ENCODE data around the gene HGFAC.

The HGFAC gene

DNA sequence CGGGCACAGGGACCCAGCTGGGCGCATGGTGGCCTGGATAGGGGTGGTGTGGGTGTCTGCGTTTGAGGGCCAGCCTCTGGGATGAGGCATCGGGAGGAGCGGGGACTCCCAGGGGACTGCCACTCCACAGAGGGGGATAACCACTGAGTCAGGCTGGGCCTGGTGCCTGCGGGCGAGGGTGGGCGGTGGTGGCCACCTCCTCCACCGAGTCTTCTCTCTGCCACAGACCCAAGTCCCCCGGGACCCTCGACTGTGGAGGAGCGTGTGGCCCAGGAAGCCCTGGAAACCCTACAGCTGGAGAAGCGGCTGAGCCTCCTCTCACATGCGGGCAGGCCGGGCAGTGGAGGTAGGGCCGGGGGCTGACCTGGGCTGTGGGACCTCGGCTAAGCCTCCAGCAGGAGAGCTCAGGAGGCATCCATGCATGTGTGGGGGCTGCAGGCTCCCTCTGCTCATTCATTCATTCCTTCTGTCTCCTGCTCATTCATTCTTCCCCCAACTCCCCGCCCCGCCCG lies 47.7 kb downstream of the HGFAC start:
- no peak overlapping the region for H3K4me2 ChIP-seq (ENCODE audit: low read length, poor library complexity, severe bottlenecking)
- H3K18ac ChIP-seq (ENCODE audit: low read depth in 1 of 2, low read length in 2 of 2), result no peak overlapping the region
- peaks cover 63% of the 10 kb centered on the region for H3K4me1 ChIP-seq (ENCODE audit: control insufficient read depth, insufficient read depth, low read depth, low read length)
- no peak overlapping the region for H4K91ac ChIP-seq (ENCODE audit: low read length)
- H4K8ac ChIP-seq (ENCODE audit: low read length), result peak overlapping the region; percentile 20
- no peak overlapping the region for H2BK15ac ChIP-seq (ENCODE audit: low read depth, poor library complexity, severe bottlenecking)
- H3K4me3 ChIP-seq (ENCODE audit: insufficient read depth in 1 of 2, low read depth in 1 of 2, low read length in 2 of 2), result peak overlapping the region in 1 of 2 experiments; percentile 16
- H3K79me1 ChIP-seq (replicated peaks; ENCODE audit: low read length, poor library complexity, severe bottlenecking), result no peaks in the 10 kb centered on the region
- no peak overlapping the region for H2BK5ac ChIP-seq (ENCODE audit: low read depth, low read length, poor library complexity, severe bottlenecking)
- no peak overlapping the region for H2BK12ac ChIP-seq (ENCODE audit: low read length in 2 of 2)
- no peak overlapping the region for H2AFZ ChIP-seq (ENCODE audit: low read depth, low read length)
- no peak overlapping the region for H3K4ac ChIP-seq (ENCODE audit: low read depth in 1 of 2, low read length in 2 of 2)
- H3K9me3 ChIP-seq (ENCODE audit: control insufficient read depth, low read length), result no peaks in the 10 kb centered on the region
- WGBS, result 61% methylated on average over 20 of the region's 20 CpGs
- H2BK120ac ChIP-seq (ENCODE audit: low read depth, low read length), result no peak overlapping the region
- no peak overlapping the region for H3K23ac ChIP-seq (ENCODE audit: low read length in 2 of 2)
- H2AK5ac ChIP-seq (ENCODE audit: low read length, severe bottlenecking), result no peak overlapping the region
- no peak overlapping the region for H3K14ac ChIP-seq (ENCODE audit: low read length in 2 of 2)
- H3K27me3 ChIP-seq (ENCODE audit: control insufficient read depth in 1 of 2, insufficient read depth in 1 of 2, low read length in 2 of 2), result peaks cover 13 to 92% of the 10 kb centered on the region in 2 experiments
- no peak overlapping the region for H3K27ac ChIP-seq (ENCODE audit: low read length, poor library complexity, severe bottlenecking)
- H3K36me3 ChIP-seq (ENCODE audit: control insufficient read depth in 1 of 2, insufficient read depth in 2 of 2, low read depth in 1 of 2, low read length in 2 of 2), result peaks cover 0 to 13% of the 10 kb centered on the region in 2 experiments
- no peak for DNase-seq
- H3K9ac ChIP-seq (ENCODE audit: low read length), result no peak overlapping the region

DNA sequence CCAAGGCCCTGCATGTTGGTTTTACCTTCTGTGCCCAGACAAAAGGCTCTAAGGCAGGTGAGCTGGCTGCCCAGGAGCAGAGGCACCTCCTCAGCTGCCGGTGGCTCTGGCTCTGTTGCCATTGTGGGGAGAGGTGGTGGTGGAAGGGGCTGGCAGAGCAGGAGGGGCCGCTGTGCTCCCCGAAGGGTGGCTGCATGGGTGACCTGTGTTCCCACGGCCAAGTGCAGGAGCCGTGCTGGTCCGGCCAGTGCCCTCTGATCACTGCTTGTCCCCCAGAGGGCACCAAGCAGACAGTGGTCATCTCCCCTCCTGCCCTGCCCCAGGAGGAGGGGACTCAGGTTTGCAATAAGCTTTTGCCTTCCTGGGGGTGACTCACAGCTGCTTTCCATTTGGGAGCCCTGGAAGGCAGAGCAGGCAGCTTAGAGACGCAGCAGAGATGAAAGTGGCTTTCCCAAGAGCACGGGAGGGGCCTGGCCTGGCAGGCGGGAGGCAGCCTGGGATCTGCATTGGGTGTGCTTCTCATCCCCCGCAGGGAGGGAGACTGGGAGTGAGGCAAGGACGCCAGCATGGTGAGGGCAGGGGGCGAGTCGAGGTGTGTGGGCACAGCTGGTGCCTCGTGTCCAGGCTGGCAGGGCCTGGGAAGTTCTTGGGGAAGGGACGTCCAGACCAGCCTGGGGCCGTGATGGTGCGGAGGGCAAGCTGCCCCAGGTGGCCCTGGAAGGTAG lies 50.1 kb downstream of the HGFAC start:
- Histone ChIP-seq H3K27me3 (ENCODE audit: control insufficient read depth in 1 of 2, insufficient read depth in 1 of 2, low read length in 2 of 2) (peaks cover 19 to 92% of the 10 kb centered on the region in 2 experiments), H2BK15ac (ENCODE audit: low read depth, poor library complexity, severe bottlenecking) (no peak overlapping the region), H3K9me3 (ENCODE audit: control insufficient read depth, low read length) (no peaks in the 10 kb centered on the region), H3K23ac (ENCODE audit: low read length in 2 of 2) (no peak overlapping the region), H2AK5ac (ENCODE audit: low read length, severe bottlenecking) (no peak overlapping the region), H3K36me3 (ENCODE audit: control insufficient read depth in 1 of 2, insufficient read depth in 2 of 2, low read depth in 1 of 2, low read length in 2 of 2) (peaks cover 0 to 21% of the 10 kb centered on the region in 2 experiments), H3K4me3 (ENCODE audit: insufficient read depth in 1 of 2, low read depth in 1 of 2, low read length in 2 of 2) (no peak overlapping the region), H3K27ac (ENCODE audit: low read length, poor library complexity, severe bottlenecking) (no peak overlapping the region), H3K4me1 (ENCODE audit: control insufficient read depth, insufficient read depth, low read depth, low read length) (peaks cover 52% of the 10 kb centered on the region), H2AFZ (ENCODE audit: low read depth, low read length) (no peak overlapping the region), H3K4me2 (ENCODE audit: low read length, poor library complexity, severe bottlenecking) (no peak overlapping the region), H3K4ac (ENCODE audit: low read depth in 1 of 2, low read length in 2 of 2) (no peak overlapping the region), H3K9ac (ENCODE audit: low read length) (no peak overlapping the region), H2BK12ac (ENCODE audit: low read length in 2 of 2) (no peak overlapping the region), H3K18ac (ENCODE audit: low read depth in 1 of 2, low read length in 2 of 2) (no peak overlapping the region), H2BK120ac (ENCODE audit: low read depth, low read length) (no peak overlapping the region), H3K14ac (ENCODE audit: low read length in 2 of 2) (no peak overlapping the region), H3K79me1 (replicated peaks; ENCODE audit: low read length, poor library complexity, severe bottlenecking) (no peaks in the 10 kb centered on the region), H2BK5ac (ENCODE audit: low read depth, low read length, poor library complexity, severe bottlenecking) (no peak overlapping the region), H4K8ac (ENCODE audit: low read length) (no peak overlapping the region), H4K91ac (ENCODE audit: low read length) (peak overlapping the region; percentile 70)
- WGBS, result 72% methylated on average over 17 of the region's 17 CpGs
- DNase-seq, result peak; percentile 51

DNA sequence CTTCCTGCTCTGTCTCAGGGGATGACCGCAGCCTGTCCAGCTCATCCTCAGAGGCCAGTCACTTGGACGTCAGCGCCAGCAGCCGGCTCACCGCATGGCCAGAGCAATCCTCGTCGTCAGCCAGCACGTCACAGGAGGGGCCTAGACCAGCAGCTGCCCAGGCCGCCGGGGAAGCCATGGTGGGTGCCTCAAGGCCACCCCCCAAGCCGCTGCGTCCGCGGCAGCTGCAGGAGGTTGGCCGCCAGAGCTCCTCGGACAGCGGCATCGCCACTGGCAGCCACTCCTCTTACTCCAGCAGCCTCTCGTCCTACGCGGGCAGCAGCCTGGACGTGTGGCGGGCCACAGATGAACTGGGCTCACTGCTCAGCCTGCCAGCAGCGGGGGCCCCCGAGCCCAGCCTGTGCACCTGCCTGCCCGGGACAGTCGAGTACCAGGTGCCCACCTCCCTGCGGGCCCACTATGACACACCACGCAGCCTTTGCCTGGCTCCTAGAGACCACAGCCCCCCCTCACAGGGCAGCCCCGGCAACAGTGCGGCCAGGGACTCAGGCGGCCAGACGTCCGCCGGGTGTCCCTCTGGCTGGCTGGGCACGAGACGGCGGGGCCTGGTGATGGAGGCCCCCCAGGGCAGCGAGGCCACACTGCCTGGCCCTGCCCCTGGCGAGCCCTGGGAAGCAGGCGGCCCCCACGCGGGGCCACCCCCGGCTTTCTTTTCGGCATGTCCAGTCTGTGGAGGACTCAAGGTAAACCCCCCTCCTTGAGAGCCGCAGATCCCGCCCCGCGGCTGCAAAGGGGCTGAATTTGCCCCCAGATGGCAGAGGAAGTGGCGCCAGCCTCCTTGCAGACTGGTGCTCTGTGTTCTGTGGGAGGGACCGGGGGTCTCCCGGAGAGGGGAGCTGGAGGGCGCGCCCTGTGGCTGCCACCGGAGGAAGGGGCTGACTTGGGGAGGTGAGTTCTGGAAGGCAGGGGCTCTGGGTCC lies 51.3 kb downstream of the HGFAC start:
- 95% methylated on average over 52 of the region's 55 CpGs for WGBS
- peak overlapping the region; percentile 47 for H4K91ac ChIP-seq (ENCODE audit: low read length)
- no peak overlapping the region for H3K9ac ChIP-seq (ENCODE audit: low read length)
- no peak overlapping the region for H4K8ac ChIP-seq (ENCODE audit: low read length)
- peaks cover 19 to 80% of the 10 kb centered on the region in 2 experiments for H3K27me3 ChIP-seq (ENCODE audit: control insufficient read depth in 1 of 2, insufficient read depth in 1 of 2, low read length in 2 of 2)
- H3K4me1 ChIP-seq (ENCODE audit: control insufficient read depth, insufficient read depth, low read depth, low read length), result peaks cover 43% of the 10 kb centered on the region
- peak overlapping the region in 1 of 2 experiments; percentile 15 for H3K14ac ChIP-seq (ENCODE audit: low read length in 2 of 2)
- no peak overlapping the region for H2AK5ac ChIP-seq (ENCODE audit: low read length, severe bottlenecking)
- peaks cover 0 to 30% of the 10 kb centered on the region in 2 experiments for H3K36me3 ChIP-seq (ENCODE audit: control insufficient read depth in 1 of 2, insufficient read depth in 2 of 2, low read depth in 1 of 2, low read length in 2 of 2)
- H3K18ac ChIP-seq (ENCODE audit: low read depth in 1 of 2, low read length in 2 of 2), result no peak overlapping the region
- no peak overlapping the region for H2AFZ ChIP-seq (ENCODE audit: low read depth, low read length)
- H3K79me1 ChIP-seq (replicated peaks; ENCODE audit: low read length, poor library complexity, severe bottlenecking), result no peaks in the 10 kb centered on the region
- no peak overlapping the region for H3K4me2 ChIP-seq (ENCODE audit: low read length, poor library complexity, severe bottlenecking)
- no peak overlapping the region for H2BK12ac ChIP-seq (ENCODE audit: low read length in 2 of 2)
- no peak overlapping the region for H2BK120ac ChIP-seq (ENCODE audit: low read depth, low read length)
- no peak overlapping the region for H3K27ac ChIP-seq (ENCODE audit: low read length, poor library complexity, severe bottlenecking)
- no peak overlapping the region for H2BK15ac ChIP-seq (ENCODE audit: low read depth, poor library complexity, severe bottlenecking)
- no peak overlapping the region for H3K4ac ChIP-seq (ENCODE audit: low read depth in 1 of 2, low read length in 2 of 2)
- H3K23ac ChIP-seq (ENCODE audit: low read length in 2 of 2), result no peak overlapping the region
- DNase-seq, result no peak
- H3K9me3 ChIP-seq (ENCODE audit: control insufficient read depth, low read length), result no peaks in the 10 kb centered on the region
- H3K4me3 ChIP-seq (ENCODE audit: insufficient read depth in 1 of 2, low read depth in 1 of 2, low read length in 2 of 2), result no peak overlapping the region
- no peak overlapping the region for H2BK5ac ChIP-seq (ENCODE audit: low read depth, low read length, poor library complexity, severe bottlenecking)
